Measurements from ENCODE around the gene KRT15.
A peak's percentile ranks its signal among the peaks of the same experiment; 100 is the strongest.

Gene KRT15

DNA sequence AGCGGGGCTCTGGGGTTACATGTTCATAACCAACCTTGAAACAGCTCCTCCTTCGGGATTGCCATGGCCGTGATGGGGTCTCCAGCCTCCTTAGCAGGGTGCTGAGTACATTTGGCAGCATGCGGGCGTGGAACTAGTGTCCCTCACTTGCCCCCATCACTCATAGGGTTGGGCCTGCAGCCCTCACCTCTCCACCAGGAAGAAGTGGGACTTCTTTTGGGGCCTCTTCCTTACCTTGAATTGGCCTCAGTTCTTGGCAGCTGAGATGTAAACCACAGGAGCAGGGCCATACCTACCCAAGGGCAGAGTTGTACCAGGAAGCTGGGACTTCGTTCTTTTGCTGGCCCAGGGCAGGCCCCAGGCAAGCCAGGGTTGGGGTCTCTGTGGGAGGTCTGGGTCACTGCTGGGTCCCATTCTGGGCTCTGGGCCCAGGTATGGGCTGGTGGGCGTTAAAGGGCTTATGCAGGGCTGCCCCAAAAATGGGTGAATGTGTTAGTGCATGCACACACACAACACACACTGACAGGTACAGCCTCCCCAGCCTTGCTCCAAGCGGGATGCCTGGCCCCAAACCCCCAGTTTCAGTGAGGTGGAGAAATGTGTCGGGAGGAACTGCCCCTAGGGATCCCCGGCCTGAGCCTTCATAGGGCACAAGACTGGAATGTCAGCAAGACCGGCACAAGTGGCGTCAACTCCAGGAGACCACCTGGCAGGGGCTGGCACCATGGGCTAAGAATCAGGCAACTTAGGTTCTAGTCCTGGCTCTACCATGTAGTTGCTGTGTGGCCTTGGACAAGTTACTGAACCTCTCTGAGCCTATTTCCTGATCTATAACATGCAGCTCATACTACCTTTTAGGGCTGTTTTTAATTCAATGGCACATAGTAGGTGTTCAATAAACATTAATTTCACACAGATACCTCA is 3.9 kb upstream of the KRT15 start:
- Histone ChIP-seq H3K9me3 (replicated peaks; ENCODE audit: low read length) (no peaks in the 10 kb centered on the region), H3K4me2 (ENCODE audit: low read length) (no peak overlapping the region), H3K4me3 (ENCODE audit: low read length) (no peak overlapping the region), H3K36me3 (ENCODE audit: insufficient read depth, low read length) (no peaks in the 10 kb centered on the region), H3K27me3 (ENCODE audit: control insufficient read depth, insufficient read depth, low read length) (peaks cover 9% of the 10 kb centered on the region), H3K4me1 (ENCODE audit: control insufficient read depth, insufficient read depth, low read length) (peaks cover 35% of the 10 kb centered on the region), H3K9ac (ENCODE audit: low read depth, low read length) (no peak overlapping the region)

DNA sequence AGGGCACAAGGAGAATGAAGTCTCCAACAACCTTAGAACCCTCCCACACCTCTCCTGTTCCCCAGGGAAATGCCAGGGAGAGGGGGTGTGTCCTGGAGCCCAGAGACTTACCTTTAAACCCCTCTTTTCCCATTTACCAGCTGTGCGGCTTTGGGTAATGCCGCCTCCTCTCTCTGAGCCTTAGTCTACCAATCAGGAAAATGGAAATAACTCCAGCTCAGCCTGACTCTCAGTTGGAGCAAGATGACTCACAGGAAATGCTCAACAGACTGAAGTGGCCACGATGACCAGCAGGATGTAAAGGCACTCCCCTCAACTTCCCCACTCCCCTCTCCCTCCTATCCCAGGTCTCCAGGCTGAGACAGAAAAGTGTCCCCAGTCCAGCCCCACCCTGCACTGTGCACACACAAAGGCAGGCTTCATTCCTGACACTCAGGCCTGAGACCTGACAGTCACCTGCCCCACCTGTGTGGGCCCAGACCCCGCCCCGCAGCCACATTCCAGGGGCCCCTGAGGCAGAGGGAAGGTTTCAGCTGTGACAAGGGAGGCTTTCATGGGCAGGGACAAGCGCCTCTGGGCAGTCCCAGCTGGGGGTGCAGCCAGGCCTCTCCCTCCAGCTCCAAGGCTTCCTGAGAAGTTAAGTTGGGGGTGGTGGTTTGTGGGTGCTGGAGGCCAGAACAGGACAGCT is 3.0 kb upstream of the KRT15 start:
- no peaks in the 10 kb centered on the region for H3K36me3 ChIP-seq (ENCODE audit: insufficient read depth, low read length)
- no peaks in the 10 kb centered on the region for H3K9me3 ChIP-seq (replicated peaks; ENCODE audit: low read length)
- H3K4me3 ChIP-seq (ENCODE audit: low read length), result no peak overlapping the region
- peak overlapping the region; percentile 25 for H3K4me2 ChIP-seq (ENCODE audit: low read length)
- H3K9ac ChIP-seq (ENCODE audit: low read depth, low read length), result peak overlapping the region; percentile 34
- H3K4me1 ChIP-seq (ENCODE audit: control insufficient read depth, insufficient read depth, low read length), result peaks cover 32% of the 10 kb centered on the region
- peaks cover under 1% of the 10 kb centered on the region for H3K27me3 ChIP-seq (ENCODE audit: control insufficient read depth, insufficient read depth, low read length)

DNA sequence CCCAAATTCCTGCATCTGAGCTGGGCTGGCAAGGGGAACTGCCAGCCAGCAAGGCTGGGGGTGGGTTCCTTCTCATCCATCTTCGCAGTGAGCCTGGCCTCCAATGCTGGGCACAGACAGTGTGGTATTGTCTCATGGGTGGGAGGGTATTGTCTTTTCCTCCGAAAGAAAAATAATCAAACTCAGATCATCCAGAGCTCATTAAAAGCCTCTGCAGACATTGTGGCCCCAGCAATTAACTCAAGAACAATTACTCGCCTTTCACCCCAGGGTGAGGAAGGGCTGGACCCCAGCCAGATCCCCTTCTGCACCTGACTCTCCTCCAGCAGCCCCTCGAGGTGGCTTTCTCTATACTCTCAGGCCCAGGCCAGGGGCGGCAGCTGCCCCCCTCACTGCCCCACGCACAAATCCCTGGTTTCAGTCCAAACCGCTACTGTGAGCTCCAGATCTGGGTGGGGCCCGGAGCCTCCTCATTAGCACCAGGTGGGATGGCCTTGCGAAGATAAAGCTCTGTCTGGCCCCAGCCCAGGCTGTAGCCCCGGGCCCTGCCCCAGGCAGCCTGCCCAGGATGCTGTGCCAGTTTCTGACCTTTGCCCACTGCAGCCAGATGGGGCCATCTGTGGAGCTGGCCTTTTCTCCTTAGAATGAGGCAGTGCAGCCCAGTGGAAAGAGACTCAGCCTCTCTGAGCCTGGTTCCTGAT is 2.3 kb upstream of the KRT15 start:
- H3K4me1 ChIP-seq (ENCODE audit: control insufficient read depth, insufficient read depth, low read length), result peaks cover 32% of the 10 kb centered on the region
- no peaks in the 10 kb centered on the region for H3K36me3 ChIP-seq (ENCODE audit: insufficient read depth, low read length)
- peak overlapping the region; percentile 25 for H3K4me2 ChIP-seq (ENCODE audit: low read length)
- H3K4me3 ChIP-seq (ENCODE audit: low read length), result no peak overlapping the region
- H3K9ac ChIP-seq (ENCODE audit: low read depth, low read length), result no peak overlapping the region
- no peaks in the 10 kb centered on the region for H3K27me3 ChIP-seq (ENCODE audit: control insufficient read depth, insufficient read depth, low read length)
- H3K9me3 ChIP-seq (replicated peaks; ENCODE audit: low read length), result no peaks in the 10 kb centered on the region

DNA sequence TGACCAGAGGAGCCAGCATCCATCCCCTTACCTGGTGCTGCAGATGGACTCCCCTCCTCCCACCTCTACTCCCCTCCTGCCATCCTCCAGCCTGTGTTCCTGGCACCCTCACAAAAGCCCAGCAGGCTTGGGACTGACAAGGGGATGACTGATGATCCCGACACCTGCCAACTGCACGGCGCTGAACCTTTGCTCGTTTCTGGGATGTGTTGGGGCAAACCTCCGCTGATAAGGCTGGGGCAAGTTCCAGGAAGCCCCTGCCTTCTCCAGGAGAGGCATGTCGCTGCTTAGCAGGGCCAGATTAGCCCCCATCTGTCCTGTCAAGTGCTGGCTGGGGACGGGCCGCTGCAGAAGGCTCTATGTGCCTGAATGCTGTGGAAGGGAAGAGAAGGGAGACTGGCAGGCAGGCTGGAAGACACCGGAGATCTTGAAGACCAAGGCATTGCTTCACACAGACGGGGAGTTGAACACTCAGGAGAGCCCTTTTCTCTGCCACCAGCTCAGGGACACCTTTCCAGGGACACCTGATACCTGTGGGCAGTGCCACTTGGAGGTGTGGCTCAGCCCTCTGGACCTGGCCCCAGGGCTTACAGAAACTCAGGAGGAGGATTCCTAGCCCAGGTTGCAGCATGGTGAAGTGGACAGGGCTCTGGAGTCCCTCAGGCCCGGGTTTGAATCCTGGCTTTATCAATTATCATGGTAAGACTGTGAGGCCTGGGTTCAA is 973 bp upstream of the KRT15 start:
- Histone ChIP-seq H3K4me3 (ENCODE audit: low read length) (no peak overlapping the region), H3K27me3 (ENCODE audit: control insufficient read depth, insufficient read depth, low read length) (peaks cover 4% of the 10 kb centered on the region), H3K9me3 (replicated peaks; ENCODE audit: low read length) (no peaks in the 10 kb centered on the region), H3K4me1 (ENCODE audit: control insufficient read depth, insufficient read depth, low read length) (peaks cover 32% of the 10 kb centered on the region), H3K4me2 (ENCODE audit: low read length) (no peak overlapping the region), H3K9ac (ENCODE audit: low read depth, low read length) (no peak overlapping the region), H3K36me3 (ENCODE audit: insufficient read depth, low read length) (no peaks in the 10 kb centered on the region)

DNA sequence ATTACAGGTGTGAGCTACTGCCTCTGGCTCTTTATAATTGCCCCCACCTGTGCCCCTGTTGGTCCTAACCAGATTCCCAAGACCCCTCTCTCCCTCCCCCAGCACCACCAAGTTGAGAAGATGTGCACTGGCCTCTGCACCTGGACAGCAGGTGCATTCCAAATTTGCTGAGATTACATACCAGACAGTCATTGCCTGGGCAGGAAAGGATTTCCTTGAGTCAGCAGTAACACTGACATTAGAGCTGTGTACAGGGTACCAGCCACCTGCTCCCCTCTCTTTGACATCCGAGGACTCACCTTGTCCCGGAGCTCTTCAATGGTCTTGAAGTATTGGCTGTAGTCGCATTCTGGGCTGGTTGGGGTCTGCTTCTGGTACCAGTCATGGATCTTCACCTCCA is 659 bp downstream of the KRT15 start:
- no peak overlapping the region for H3K4me3 ChIP-seq (ENCODE audit: low read length)
- H3K4me2 ChIP-seq (ENCODE audit: low read length), result no peak overlapping the region
- H3K27me3 ChIP-seq (ENCODE audit: control insufficient read depth, insufficient read depth, low read length), result peaks cover 4% of the 10 kb centered on the region
- H3K4me1 ChIP-seq (ENCODE audit: control insufficient read depth, insufficient read depth, low read length), result peaks cover 22% of the 10 kb centered on the region
- H3K9me3 ChIP-seq (replicated peaks; ENCODE audit: low read length), result no peaks in the 10 kb centered on the region
- H3K9ac ChIP-seq (ENCODE audit: low read depth, low read length), result no peak overlapping the region
- H3K36me3 ChIP-seq (ENCODE audit: insufficient read depth, low read length), result no peaks in the 10 kb centered on the region

DNA sequence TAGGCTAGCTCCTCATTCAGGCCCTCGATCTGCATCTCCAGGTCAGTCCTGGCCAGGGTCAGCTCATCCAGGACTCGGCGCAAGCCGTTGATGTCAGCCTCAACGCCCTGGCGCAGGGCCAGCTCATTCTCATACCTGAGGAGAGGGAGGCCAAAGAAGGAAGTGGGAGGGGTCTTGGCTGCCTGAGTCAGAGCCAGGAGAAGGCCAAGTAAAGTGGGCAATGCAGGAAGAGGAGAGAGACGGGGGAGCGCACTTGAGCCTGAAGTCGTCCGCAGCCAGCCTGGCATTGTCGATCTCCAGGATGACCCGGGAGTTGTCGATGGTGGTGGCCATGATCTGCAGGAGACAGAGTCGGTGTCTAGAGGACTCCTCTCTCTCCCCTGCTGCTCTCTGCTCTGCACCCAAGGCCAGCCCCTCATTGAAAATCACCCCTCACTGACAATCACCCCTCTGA is 1.8 kb downstream of the KRT15 start:
- Histone ChIP-seq H3K36me3 (ENCODE audit: insufficient read depth, low read length) (no peaks in the 10 kb centered on the region), H3K4me1 (ENCODE audit: control insufficient read depth, insufficient read depth, low read length) (peaks cover 12% of the 10 kb centered on the region), H3K9me3 (replicated peaks; ENCODE audit: low read length) (no peaks in the 10 kb centered on the region), H3K4me3 (ENCODE audit: low read length) (no peak overlapping the region), H3K27me3 (ENCODE audit: control insufficient read depth, insufficient read depth, low read length) (peaks cover 4% of the 10 kb centered on the region), H3K9ac (ENCODE audit: low read depth, low read length) (no peak overlapping the region), H3K4me2 (ENCODE audit: low read length) (no peak overlapping the region)

DNA sequence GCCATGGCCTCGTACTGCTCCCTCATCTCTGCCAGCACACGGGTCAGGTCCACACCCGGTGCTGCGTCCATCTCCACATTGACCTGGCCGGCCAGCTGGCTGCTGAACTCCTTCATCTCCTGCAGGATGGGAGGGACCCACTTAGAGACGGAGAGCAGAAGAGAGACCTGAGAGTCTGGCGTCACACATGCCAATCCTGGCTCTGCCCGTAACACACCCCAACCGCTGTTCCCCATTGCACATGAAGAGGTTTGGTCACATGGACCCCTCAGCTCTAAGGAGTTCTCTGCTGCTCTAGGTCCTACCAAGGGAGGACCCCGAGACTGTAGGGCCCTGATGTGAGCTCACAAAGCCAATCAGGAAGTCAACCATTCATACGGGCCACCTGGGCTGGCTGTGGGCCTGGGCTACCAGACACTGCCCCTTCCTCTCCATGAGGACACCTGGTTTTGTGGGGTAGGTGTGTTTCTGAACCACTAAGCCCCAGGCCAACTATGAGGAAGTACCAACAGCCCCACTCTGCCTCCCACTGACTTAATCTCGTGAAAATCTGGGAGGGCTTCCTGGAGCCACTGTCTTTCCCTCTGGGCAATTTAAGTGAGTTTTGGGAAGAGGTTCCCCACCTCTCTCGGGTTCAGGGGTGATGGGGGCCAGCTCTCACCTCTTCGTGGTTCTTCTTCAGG is 2.4 kb downstream of the KRT15 start:
- H3K9ac ChIP-seq (ENCODE audit: low read depth, low read length), result no peak overlapping the region
- no peak overlapping the region for H3K4me3 ChIP-seq (ENCODE audit: low read length)
- H3K9me3 ChIP-seq (replicated peaks; ENCODE audit: low read length), result no peaks in the 10 kb centered on the region
- peaks cover 6% of the 10 kb centered on the region for H3K4me1 ChIP-seq (ENCODE audit: control insufficient read depth, insufficient read depth, low read length)
- no peak overlapping the region for H3K4me2 ChIP-seq (ENCODE audit: low read length)
- no peaks in the 10 kb centered on the region for H3K36me3 ChIP-seq (ENCODE audit: insufficient read depth, low read length)
- peaks cover 4% of the 10 kb centered on the region for H3K27me3 ChIP-seq (ENCODE audit: control insufficient read depth, insufficient read depth, low read length)

DNA sequence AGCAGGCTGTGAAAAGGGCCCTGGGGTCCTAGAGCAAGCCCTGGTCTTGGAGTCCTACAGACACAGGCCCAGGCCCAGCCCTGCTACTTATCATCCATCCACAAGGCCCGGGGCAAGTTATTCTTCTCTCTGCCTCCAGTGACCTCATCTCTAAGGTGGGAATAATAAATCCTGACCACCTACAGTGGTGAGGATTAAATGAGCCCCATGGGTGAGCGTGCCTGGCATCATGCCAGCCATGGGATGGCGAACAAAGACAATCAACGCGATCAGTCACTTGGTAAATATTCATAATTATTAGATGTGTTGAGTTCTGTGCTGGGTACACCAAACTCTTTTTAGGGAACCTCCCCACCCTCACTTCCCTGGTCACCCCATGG is 5.5 kb downstream of the KRT15 start:
- H3K9ac ChIP-seq (ENCODE audit: low read depth, low read length), result no peak overlapping the region
- H3K4me2 ChIP-seq (ENCODE audit: low read length), result no peak overlapping the region
- peaks cover 11% of the 10 kb centered on the region for H3K27me3 ChIP-seq (ENCODE audit: control insufficient read depth, insufficient read depth, low read length)
- no peaks in the 10 kb centered on the region for H3K4me1 ChIP-seq (ENCODE audit: control insufficient read depth, insufficient read depth, low read length)
- no peak overlapping the region for H3K4me3 ChIP-seq (ENCODE audit: low read length)
- no peaks in the 10 kb centered on the region for H3K36me3 ChIP-seq (ENCODE audit: insufficient read depth, low read length)
- no peaks in the 10 kb centered on the region for H3K9me3 ChIP-seq (replicated peaks; ENCODE audit: low read length)

DNA sequence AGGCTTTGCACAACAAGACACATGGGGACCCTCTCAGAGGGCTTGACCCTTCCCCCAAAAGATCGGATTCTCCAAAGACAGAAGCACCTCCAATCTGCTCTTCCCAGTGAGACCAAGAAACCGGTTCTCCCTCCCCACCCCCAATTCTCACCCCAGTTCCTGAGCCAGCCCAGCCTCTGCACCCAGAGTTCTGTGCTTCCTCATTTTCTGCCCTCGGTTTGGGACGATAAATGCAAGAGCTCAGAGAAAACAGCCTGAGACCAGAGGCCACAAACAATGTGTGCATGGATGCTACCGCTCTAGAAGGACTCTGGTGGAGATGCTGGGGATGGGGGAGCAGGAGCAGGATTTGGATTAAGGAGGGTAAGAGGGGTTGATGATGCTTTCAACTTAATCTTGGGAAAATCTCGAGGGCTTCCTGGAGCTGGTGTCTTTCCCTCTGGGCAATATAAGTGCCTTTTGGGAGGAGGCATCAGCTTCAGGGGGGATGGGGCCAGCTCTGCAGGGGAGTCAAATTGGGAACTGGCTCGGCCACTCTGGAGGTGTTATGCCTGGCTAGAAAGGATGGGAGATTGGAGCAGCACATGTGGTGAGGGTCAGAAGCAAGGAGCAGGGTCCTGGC is 6.0 kb downstream of the KRT15 start:
- Histone ChIP-seq H3K4me2 (ENCODE audit: low read length) (no peak overlapping the region), H3K9ac (ENCODE audit: low read depth, low read length) (no peak overlapping the region), H3K4me1 (ENCODE audit: control insufficient read depth, insufficient read depth, low read length) (no peaks in the 10 kb centered on the region), H3K36me3 (ENCODE audit: insufficient read depth, low read length) (no peaks in the 10 kb centered on the region), H3K9me3 (replicated peaks; ENCODE audit: low read length) (no peaks in the 10 kb centered on the region), H3K27me3 (ENCODE audit: control insufficient read depth, insufficient read depth, low read length) (peaks cover 11% of the 10 kb centered on the region), H3K4me3 (ENCODE audit: low read length) (no peak overlapping the region)

DNA sequence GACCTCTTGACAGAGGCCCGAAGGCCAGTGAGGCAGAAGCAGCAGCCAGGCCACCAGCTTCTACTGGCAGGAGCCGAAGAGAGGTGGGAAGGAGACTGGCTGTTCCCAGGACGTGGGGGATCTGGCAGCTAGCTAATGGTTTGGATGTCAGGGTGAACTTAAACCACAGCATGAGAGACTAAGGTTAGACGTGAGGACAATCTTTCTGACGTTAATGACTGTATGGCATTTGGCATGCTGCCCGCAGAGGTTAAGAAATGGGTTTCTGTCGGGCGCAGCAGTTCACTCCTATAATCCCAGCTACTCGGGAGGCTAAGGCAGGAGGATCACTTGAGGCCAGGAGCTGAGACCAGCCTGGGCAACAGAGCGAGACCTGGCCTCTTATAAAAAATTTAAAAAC is 7.0 kb downstream of the KRT15 start:
- Histone ChIP-seq H3K4me3 (ENCODE audit: low read length) (no peak overlapping the region), H3K27me3 (ENCODE audit: control insufficient read depth, insufficient read depth, low read length) (peaks cover 11% of the 10 kb centered on the region), H3K4me2 (ENCODE audit: low read length) (no peak overlapping the region), H3K36me3 (ENCODE audit: insufficient read depth, low read length) (no peaks in the 10 kb centered on the region), H3K9ac (ENCODE audit: low read depth, low read length) (no peak overlapping the region), H3K9me3 (replicated peaks; ENCODE audit: low read length) (no peaks in the 10 kb centered on the region), H3K4me1 (ENCODE audit: control insufficient read depth, insufficient read depth, low read length) (no peaks in the 10 kb centered on the region)
